ENCODE results near the gene TTYH3. TPM values are rescaled to one million over a fixed set of nuclear protein-coding genes. Genes with fewer than 3 reads are reported as not detected.
"Not testable (repeated sequence)": the region's sequence is repeated elsewhere in the genome, so short reads cannot be mapped to it uniquely, and the experiment has no call there.

The TTYH3 gene
- total RNA-seq, 1 experiment from 2014 or later = 31.8 TPM

GRCh38 chr7:2602406-2603043, 29.3 kb upstream of the TTYH3 start:
- DNase-seq (ENCODE audit: low read depth) = no peak

GRCh38 chr7:2603044-2603965, 28.5 kb upstream of the TTYH3 start:
- DNase-seq (ENCODE audit: low read depth) = no peak

GRCh38 chr7:2604608-2605174, 27.1 kb upstream of the TTYH3 start:
- no peak for DNase-seq (ENCODE audit: low read depth)

- no peak for DNase-seq (ENCODE audit: low read depth)
These were observed 25.9 kb upstream of the TTYH3 start for GRCh38 chr7:2605608-2606538.

- no peak for DNase-seq (ENCODE audit: low read depth)
These were observed 25.2 kb upstream of the TTYH3 start for GRCh38 chr7:2606539-2606936.

- no peak for DNase-seq (ENCODE audit: low read depth)
These were observed 24.5 kb upstream of the TTYH3 start for GRCh38 chr7:2607122-2607922.

- no peak for DNase-seq (ENCODE audit: low read depth)
These were observed 23.6 kb upstream of the TTYH3 start for GRCh38 chr7:2607923-2608904.

- DNase-seq (ENCODE audit: low read depth) = no peak
These were observed 22.8 kb upstream of the TTYH3 start for GRCh38 chr7:2608921-2609411.

GRCh38 chr7:2609646-2610045, 22.1 kb upstream of the TTYH3 start:
- DNase-seq (ENCODE audit: low read depth) = not testable (repeated sequence)

- DNase-seq (ENCODE audit: low read depth) = no peak
These were observed 21.3 kb upstream of the TTYH3 start for GRCh38 chr7:2610466-2610865.

- DNase-seq (ENCODE audit: low read depth) = no peak
These were observed 20.9 kb upstream of the TTYH3 start for GRCh38 chr7:2610898-2611297.

- DNase-seq (ENCODE audit: low read depth) = no peak
These were observed 20.4 kb upstream of the TTYH3 start for GRCh38 chr7:2611401-2611800.

- no peak for DNase-seq (ENCODE audit: low read depth)
These were observed 19.9 kb upstream of the TTYH3 start for GRCh38 chr7:2611922-2612321.

GRCh38 chr7:2612445-2613097, 19.2 kb upstream of the TTYH3 start:
- no peak for DNase-seq (ENCODE audit: low read depth)

- no peak for DNase-seq (ENCODE audit: low read depth)
These were observed 18.5 kb upstream of the TTYH3 start for GRCh38 chr7:2613098-2613930.

- peak; percentile 27 for DNase-seq (ENCODE audit: low read depth)
These were observed 17.7 kb upstream of the TTYH3 start for GRCh38 chr7:2613931-2614600.

- DNase-seq (ENCODE audit: low read depth) = no peak
These were observed 17.0 kb upstream of the TTYH3 start for GRCh38 chr7:2614631-2615330.
